ENCODE results near the gene ASMTL.

The ASMTL gene

DNA sequence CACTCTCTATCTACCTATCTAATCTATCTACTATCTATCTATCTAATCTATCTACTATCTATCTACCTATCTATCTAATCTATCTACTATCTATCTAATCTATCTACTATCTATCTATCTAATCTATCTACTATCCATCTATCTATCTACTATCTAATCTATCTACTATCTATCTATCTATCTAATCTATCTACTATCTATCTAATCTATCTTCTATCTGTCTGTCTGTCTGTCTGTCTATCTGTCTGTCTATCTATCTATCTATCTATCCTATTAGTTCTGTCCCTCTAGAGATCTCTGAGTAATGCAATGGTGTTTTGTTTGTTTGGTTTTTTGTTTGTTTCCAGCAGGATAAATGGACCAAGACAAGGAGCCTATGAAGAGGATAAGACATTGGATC is 9.4 kb upstream of the ASMTL start:
- Histone ChIP-seq H3K4me1 (no peaks in the 10 kb centered on the region), H3K27ac (no peak overlapping the region), H3K36me3 (no peaks in the 10 kb centered on the region), H3K4me3 (no peak overlapping the region), H3K27me3 (peaks cover 0 to 35% of the 10 kb centered on the region in 2 donors), H3K9me3 (no peaks in the 10 kb centered on the region)
- DNase-seq: no peak
- no peak for TF ChIP-seq CTCF (IDR thresholded peaks at IDR 0.05)
- intact Hi-C loops (cut with DNase I; ENCODE audit: low total_unique reads): no loop called here

DNA sequence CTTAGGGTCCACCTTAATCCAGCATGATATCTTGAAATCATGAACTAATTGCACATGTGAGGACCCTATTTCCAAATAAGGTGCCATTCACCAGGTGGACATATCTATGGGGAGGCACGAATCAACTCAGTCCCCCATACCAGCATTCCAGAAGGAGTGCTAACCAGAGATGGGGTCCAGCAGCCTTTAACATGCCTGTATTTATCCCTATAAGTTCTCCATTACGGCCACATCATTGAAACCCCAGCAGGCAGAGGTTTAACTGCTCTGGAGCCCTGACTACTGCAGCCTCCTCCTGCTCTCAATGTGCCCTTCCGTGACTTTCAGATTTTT is 3.2 kb upstream of the ASMTL start:
- Histone ChIP-seq H3K27ac (no peak overlapping the region), H3K36me3 (no peaks in the 10 kb centered on the region), H3K4me3 (no peak overlapping the region), H3K4me1 (peaks cover 0 to 21% (median 13%) of the 10 kb centered on the region in 4 donors), H3K27me3 (no peaks in the 10 kb centered on the region), H3K9me3 (no peaks in the 10 kb centered on the region)
- TF ChIP-seq CTCF (IDR thresholded peaks at IDR 0.05): no peak
- DNase-seq: peak in 1 of 2 donors; percentile 11
- intact Hi-C loops (cut with DNase I; ENCODE audit: low total_unique reads): loop anchor here (2.0 to 10.0 kb wide), 3 partner anchors 125 to 1736 kb away; no protein-coding TSS in a partner anchor

GRCh38 chrX:1453951-1454785 is 1.5 kb upstream of the ASMTL start:
- DNase-seq: peak; percentile 82 to 92
- Histone ChIP-seq H3K27me3 (no peaks in the 10 kb centered on the region), H3K4me3 (peak overlapping the region; percentile 75 to 86), H3K4me1 (peaks cover 0 to 32% (median 22%) of the 10 kb centered on the region in 4 donors), H3K27ac (peak overlapping the region; percentile 87 to 94), H3K36me3 (no peaks in the 10 kb centered on the region), H3K9me3 (no peaks in the 10 kb centered on the region)
- intact Hi-C loops (cut with DNase I; ENCODE audit: low total_unique reads): loop anchor here (2.0 to 10.0 kb wide), 5 partner anchors 61 to 1141 kb away; partner anchors contain the start of genes AKAP17A, GTPBP6 and SLC25A6
- peak; percentile 95 to 98 for TF ChIP-seq CTCF (IDR thresholded peaks at IDR 0.05)

GRCh38 chrX:1453395-1453783 is 680 bp upstream of the ASMTL start:
- Histone ChIP-seq H3K4me3 (peak overlapping the region; percentile 75 to 86), H3K4me1 (peaks cover 0 to 32% (median 22%) of the 10 kb centered on the region in 4 donors), H3K27me3 (no peaks in the 10 kb centered on the region), H3K27ac (peak overlapping the region; percentile 87 to 94), H3K36me3 (no peaks in the 10 kb centered on the region), H3K9me3 (no peaks in the 10 kb centered on the region)
- peak in 1 of 2 donors; percentile 75 for DNase-seq
- intact Hi-C loops (cut with DNase I; ENCODE audit: low total_unique reads): loop anchor here (2.0 to 10.0 kb wide), 4 partner anchors 61 to 1141 kb away; partner anchors contain the start of genes AKAP17A, GTPBP6 and SLC25A6
- no peak for TF ChIP-seq CTCF (IDR thresholded peaks at IDR 0.05)

- H3K4me1 ChIP-seq: peaks cover 0 to 32% (median 22%) of the 10 kb centered on the region in 4 donors
- peak overlapping the region; percentile 82 to 86 for H3K27ac ChIP-seq
- no peaks in the 10 kb centered on the region for H3K9me3 ChIP-seq
- intact Hi-C loops (cut with DNase I; ENCODE audit: low total_unique reads): loop anchor here (2.0 to 10.0 kb wide), 4 partner anchors 59 to 1143 kb away; partner anchors contain the start of genes AKAP17A, GTPBP6 and SLC25A6
- peak in 1 of 2 donors; percentile 38 for DNase-seq
- TF ChIP-seq CTCF (IDR thresholded peaks at IDR 0.05): no peak
- no peaks in the 10 kb centered on the region for H3K36me3 ChIP-seq
- peak overlapping the region; percentile 97 to 100 for H3K4me3 ChIP-seq
- H3K27me3 ChIP-seq: no peaks in the 10 kb centered on the region
Observed at GRCh38 chrX:1451661-1452515, 821 bp downstream of the ASMTL start.

Measured in tibial artery (tissue), 4 donors.